LNCAP (cell line): ENCODE measurements around the gene C9orf43.

ENCODE experiments used
- TF ChIP-seq, protein P1 (sequence below): fragments of 450-650 bp; IDR thresholded peaks from 2 replicates; pipeline ENCODE4 v1.5.1; 2017; ENCODE audit warnings: mild to moderate bottlenecking

The C9orf43 gene

DNA sequence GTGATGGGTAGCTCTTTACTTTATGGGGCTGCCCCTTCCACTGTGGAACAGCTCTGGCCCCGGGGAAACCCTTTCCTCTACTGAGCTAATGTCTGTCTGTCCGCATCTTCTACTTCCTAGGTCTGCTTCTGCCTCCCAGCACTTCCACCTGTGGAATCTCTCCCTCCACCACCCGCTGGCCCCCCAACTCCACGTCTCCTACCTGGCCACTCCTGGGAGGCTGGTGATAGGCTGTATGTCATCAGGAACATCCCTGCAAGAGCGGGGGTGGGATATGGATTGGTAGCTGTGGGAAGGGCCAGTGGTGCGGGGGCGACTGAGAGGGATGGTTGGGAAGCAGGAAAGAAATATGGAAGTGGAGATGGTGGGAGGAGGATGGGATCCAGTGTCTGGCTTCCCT is 18.6 kb upstream of the C9orf43 start:
- TF ChIP-seq, protein P1, sequence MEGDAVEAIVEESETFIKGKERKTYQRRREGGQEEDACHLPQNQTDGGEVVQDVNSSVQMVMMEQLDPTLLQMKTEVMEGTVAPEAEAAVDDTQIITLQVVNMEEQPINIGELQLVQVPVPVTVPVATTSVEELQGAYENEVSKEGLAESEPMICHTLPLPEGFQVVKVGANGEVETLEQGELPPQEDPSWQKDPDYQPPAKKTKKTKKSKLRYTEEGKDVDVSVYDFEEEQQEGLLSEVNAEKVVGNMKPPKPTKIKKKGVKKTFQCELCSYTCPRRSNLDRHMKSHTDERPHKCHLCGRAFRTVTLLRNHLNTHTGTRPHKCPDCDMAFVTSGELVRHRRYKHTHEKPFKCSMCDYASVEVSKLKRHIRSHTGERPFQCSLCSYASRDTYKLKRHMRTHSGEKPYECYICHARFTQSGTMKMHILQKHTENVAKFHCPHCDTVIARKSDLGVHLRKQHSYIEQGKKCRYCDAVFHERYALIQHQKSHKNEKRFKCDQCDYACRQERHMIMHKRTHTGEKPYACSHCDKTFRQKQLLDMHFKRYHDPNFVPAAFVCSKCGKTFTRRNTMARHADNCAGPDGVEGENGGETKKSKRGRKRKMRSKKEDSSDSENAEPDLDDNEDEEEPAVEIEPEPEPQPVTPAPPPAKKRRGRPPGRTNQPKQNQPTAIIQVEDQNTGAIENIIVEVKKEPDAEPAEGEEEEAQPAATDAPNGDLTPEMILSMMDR, result no peak

DNA sequence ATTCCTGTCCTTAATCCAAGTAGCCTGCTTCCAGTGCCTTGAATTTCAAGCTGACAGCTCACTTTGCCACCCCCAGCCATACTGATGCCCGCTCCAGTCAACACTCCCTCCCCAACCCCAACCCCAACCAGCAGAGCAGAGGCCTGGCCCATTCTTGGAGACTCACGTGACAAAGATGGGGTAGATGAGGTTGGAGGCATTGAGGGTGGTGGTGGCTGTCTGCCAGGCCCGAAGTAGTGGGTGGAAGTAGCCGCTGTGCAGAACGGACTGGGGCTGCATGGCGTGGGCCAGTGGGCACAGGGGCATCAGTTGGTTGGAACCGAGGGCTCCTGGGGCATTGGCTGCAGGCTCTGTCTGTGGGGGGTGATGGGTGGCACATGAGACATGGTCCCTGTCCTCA is 17.3 kb upstream of the C9orf43 start:
- TF ChIP-seq, protein P1, result no peak

DNA sequence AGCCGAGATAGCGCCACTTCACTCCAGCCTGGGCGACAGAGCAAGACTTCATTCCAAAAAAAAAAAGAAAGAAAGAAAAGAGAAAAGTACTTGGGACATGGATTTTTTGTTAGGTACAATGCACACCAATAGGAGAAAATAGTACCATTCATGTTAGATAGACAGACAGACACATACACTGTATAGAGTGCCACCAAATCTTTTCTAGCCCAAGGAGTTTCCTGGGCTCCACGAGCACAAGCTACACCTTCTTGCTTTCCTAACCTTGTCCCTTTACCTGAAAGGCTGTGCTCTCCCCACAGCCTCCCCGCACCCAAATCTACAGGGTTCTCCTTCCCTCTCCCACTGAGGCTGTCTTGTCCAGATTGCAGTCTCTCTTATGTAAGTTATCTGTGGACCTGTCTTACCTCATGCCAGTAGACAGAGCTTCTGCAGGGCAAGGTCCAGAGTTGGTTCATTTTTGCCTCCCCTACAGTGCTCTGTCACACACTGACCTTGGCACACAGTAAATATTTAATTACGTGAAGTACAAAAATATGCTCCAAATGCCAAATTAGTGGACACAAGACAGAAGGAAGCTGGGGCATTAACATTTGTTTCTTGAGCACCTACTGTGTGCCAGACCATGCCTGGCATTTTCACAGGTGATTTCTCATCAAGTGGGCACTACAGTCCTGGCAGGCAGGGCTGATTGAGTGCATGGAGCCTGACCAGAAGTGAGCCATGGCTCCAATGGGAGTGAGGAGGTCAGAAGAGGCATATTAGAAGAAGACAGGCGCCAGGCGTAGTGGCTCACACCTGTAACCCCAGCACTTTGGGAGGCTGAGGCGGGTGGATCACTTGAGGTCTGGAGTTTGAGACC is 15.3 kb upstream of the C9orf43 start:
- TF ChIP-seq, protein P1, result no peak

DNA sequence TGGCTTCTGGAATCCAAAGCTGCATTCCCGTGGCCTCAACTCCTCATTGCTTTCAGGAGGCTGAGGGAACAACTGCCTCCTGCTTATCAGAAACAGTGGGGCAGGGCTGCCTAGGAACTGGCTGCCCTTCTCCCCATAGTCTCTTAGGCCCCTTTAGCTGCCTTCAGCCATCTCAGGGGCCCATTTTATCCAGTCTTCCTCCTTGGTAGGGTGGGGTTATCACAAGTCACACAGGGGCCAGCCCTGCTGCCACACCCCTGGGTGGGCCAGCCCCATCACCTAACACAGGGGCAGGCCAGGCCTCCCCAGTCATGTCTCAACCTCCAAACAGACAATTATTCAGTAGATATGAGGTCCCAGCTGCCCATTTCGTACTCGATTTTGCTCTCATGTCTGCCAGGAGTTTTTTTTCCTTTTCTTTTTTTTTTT is 13.3 kb upstream of the C9orf43 start:
- TF ChIP-seq, protein P1, result no peak

DNA sequence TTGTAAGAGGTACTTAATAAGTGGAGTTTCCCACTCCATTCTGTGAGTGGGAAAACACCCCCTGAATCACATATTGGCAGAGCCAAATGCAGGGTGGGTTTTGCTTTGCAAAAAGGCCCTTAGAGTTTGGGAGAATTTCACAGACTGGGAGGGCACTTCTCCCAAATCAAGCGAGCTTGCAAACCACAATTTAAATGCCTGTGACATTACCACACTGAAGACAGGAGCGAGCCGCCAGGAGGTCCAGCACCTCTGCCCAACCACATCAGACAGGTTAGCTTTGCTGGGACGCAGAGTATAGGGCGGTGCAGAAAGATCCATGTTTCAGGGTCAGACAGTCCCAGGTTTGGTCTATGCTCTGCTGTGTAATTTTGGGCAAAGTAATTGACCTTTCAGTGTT is 11.8 kb upstream of the C9orf43 start:
- TF ChIP-seq, protein P1, result no peak

DNA sequence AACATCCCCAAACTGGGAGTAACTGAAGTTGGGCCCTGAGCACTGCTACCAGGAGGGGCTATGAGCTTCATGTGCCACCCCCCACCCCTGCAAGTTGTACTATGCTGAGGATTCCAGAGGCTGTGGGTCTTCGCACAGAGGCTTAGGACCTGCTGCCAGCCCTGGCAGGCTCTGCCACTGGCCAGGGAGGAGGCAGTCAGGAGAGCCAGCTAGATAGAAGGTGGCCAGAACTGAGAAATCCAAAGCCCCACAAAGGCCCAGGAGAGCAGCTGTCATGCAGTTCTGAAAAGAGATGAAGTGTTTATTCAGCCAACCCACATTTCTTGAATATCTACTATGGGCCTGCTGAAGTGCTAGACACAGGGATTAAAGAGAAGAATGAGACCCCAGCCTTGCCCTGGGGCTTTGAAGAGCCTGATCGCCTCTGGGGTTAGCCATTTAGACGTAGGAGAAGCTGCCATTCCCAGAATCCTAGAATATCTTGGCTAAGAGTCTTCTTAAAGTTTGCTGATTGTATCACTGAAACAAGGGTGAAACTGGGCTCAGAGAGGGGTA is 10.8 kb upstream of the C9orf43 start:
- TF ChIP-seq, protein P1, result no peak

DNA sequence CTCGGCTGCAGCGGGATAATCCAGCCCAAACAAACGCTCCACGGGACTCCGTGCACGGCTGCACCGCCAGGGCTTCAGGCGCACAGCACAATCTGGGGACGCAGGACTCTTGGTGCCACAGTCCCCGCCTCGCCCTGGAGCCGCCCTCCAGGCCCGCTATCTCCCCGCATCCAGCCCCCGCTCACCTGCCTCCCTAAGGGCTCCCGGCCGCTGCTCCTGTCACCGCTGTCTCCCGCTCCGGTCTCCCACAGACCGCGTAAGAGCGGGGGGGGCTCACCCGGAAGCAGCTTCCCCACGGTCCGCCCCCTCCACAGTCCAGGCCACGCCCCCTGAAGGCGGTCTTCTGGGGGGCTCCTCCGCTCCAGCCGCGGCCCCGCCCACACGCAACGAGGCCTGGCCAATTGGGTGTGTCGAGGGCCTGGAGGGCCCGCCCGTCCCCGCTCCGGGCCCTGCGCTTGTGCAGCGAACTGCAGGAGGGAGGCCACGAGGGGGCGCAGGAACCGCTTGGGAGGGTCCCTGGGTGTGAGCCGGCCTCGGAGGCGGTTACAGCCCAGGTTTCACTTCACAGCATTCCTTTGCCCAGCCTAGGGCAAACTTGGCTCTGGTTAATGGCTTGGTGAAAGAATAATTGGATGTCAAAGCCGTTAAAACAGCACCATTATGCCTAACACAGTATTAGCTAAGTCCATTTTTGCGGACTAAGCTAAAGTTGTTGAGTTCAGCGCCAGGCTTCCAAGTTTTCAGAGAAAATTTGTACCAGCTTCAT is 9.3 kb upstream of the C9orf43 start, which contains the start of gene ALAD:
Gene ALAD (minus strand): TSS at position 258 of the 766 bp plus-strand sequence. CDS start 7,725 bp downstream, outside the sequence.
- TF ChIP-seq, protein P1, result peak; percentile 98
